HG03103 (cell line): ENCODE data around the gene TRIM71.
"Not testable (repeated sequence)": the region's sequence is repeated elsewhere in the genome, so short reads cannot be mapped to it uniquely, and the experiment has no call there.

Source experiments
- ATAC-seq: cut with Tn5 transposase; IDR thresholded peaks from one replicate; pipeline ENCODE4 v1.9.1; 2021; ENCODE audit warnings: low read depth; ENCODE audit not compliant: unreplicated experiment

Gene TRIM71

DNA sequence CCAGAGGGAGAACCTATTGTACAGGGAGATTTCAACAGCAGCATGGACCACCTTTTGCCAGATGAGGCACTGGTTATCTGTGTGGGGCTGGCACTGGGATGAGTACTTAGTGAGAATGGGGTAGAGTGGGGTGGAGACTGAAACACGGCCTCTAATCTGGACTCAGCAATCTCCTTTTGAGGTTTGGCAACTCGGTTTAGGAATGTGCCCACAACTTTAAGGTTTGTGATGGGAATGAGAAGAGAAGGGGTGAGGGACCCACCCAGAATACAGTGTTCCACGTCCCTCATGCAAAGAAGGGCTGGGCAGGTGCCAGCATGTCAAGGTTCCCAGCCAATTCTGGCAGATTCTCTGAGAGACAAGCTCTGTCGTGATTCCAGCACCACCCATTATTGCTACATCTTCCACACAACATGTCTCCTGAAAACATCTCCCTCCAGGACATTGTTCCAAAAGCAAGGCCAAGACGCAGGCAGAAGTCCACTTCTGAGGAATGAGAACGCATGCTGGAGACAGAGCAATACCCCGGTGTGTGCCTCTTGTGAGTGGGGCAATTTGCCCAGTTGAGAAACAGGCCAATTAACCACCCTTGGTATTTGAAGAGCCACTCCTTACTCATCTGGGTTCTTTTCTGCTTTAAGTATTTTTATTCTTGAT, 96.1 kb downstream of the TRIM71 start:
- ATAC-seq = no peak

DNA sequence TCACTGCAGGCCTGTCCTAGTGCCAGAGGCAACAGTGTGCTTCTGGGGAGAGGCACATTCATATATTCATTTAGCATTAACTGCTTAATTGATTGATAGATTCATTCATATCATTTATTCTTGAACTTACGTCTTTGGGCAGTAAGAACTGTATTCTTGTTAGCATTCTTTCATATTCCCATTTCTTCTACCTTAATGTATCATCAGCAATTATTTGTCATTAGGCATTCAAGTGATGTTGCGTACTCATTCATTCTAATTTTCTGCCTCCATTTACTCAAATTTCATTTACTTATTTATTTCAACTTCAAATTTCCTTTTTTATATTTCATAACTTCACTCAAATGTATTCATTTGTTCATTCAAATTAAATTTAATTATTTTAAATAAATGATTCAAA, 102.1 kb downstream of the TRIM71 start:
- no peak for ATAC-seq

DNA sequence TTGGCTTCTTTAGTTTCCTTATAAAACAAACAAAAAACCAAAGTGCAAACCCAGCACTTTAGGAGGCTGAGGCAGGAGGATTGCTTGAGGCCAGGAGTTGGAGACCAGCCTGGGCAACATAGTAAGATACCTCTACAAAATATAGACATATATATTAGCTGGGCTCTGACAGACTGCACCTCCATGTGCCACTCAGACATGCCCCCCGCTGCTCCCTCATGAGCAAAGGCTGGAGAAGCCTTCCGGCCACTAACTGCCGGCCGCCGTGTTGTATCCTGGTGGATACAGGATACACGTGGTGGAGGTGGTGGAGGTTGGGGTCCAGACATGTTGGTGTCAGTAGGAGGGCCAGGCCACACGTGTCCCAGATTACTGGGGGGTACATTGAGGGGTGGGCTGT, 104.3 kb downstream of the TRIM71 start:
- ATAC-seq = no peak

DNA sequence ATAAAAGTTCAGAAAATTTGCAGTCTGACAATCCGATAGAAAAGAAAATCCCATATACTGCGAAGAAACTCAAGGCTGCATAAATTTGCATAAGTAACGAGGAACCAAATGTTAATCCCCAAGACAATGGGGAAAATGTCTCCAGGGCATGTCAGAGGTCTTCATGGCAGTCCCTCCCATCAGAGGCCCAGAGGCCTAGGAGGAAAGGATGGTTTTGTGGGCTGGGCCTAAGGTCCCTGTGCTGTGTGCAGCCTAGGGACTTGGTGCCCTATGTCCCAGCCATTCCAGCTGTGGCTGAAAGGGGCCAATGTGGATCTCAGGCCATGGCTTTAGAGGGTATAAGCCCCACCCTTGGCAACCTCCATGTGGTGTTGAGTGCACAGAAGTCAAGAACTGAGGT, 112.4 kb downstream of the TRIM71 start:
- no peak for ATAC-seq

DNA sequence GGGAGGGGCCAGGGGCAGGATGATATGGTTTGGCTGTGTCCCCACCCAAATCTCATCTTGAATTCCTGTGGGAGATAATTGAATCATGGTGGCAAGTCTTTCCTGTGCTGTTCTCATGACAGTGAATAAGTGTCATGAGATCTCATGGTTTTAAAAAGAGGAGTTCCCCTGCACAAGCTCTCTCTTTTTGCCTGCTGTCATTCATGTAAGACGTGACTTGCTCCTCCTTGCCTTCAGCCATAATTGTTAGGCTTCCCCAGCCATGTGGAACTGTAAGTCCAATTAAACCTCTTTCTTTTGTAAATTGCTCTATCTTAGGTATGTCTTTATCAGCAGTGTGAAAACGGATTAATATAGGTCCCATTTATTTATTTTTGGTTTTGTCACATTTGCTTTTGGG, 113.5 kb downstream of the TRIM71 start:
- ATAC-seq = not testable (repeated sequence)

DNA sequence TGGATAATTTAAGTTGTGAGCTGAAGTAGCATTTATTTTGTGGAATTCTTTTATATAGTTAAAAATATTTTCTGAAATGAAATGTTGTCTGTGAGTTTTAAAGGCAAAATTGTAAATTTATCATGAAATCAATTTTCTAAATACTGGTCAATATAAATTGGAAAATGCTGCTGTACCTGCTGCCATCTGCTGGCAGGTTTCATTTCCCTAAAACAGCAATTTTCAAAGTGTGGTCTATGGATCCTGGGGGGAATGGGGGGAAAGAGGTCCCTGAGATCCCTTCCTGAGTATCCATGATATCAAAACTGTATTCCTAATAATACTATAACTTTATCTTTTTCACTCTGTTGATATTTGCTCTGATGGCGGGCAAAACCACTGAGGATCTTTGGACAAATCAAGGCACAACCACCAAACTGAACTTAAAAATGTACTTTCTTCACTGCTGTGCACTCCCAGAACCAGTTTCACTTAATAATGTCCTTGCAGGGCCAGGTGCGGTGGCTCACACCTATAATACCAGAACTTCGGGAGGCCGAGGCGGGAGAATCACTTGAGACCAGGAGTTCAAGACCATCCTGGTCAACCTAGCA, 116.4 kb downstream of the TRIM71 start:
- no peak for ATAC-seq

DNA sequence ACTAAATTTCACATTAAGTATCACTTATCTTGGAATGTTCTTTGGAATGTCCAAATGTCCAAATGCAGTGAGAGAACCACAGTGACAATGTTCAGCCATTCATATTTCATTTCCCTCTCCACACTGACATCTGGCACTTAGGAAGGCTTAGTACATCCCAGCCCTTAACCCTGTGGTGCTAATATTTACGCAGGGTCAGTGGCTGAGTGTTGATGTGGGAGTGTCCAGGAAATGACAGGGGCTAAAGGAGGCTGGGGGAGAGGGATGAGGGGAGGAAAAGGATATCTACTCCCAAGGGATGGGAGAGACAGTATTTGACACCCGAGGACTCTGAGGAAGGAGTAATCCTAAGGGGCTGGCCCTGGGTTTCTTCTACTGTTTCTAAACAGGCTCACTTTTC, 119.5 kb downstream of the TRIM71 start:
- ATAC-seq = no peak

DNA sequence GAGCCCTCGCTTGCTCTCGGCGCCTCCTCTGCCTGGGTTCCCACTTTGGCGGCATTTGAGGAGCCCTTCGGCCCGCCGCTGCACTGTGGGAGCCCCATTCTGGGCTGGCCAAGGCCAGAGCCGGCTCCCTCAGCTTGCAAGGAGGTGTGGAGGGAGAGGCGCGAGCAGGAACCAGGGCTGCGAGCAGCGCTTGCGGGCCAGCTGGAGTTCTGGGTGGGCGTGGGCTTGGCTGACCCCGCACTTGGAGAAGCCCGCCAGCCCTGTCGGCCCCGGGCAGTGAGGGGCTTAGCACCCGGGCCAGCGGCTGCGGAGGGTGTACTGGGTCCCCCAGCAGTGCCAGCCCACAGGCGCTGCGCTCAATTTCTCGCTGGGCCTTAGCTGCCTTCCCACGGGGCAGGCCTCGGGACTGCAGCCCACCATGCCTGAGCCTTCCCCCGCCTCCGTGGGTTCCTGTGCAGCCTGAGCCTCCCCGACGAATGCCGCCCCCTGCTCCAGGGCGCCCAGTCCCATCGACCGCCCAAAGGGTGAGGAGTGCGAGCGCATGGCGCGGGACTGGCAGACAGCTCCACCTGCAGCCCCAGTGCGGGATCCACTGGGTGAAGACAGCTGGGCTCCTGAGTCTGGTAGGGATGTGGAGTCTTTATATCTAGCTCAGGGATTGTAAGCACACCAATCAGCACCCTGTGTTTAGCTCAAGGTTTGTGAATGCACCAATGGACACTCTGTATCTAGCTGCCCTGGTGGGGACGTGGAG, 121.9 kb downstream of the TRIM71 start:
- ATAC-seq = not testable (repeated sequence)

DNA sequence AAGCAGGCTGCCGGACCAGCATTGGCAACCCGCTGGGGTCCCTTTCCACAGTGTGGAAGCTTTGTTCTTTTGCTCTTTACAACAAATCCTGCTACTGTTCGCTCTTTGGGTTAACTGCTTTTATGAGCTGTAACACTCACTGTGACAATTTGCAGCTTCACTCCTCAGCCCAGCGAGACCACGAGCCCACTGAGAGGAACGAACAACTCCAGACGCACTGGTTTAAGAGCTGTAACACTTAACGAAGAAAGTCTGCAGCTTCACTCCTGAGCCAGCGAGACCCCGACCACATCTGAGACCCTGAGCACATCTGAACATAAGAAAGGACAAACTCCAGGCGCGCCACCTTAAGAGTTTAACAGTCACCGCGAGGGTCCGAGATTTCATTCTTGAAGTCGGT, 122.9 kb downstream of the TRIM71 start:
- ATAC-seq = no peak

DNA sequence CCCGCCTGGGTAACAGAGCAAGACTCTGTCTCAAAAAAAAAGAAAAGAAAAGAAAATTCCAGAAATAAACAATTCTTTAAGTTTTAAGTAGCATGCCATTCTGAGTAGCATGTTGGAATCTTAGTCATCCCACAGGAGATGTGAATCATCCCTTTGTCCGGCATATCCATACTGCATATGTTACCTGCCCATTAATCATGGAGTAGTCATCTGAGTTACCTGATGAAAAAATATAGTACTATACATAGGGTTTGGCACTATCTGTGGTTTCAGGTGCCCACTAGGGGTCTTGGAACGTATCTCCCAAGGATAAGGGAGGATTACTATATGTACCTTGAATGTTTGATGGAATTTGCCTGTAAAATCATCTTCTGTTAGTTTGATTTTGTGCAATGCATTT, 127.3 kb downstream of the TRIM71 start:
- no peak for ATAC-seq

DNA sequence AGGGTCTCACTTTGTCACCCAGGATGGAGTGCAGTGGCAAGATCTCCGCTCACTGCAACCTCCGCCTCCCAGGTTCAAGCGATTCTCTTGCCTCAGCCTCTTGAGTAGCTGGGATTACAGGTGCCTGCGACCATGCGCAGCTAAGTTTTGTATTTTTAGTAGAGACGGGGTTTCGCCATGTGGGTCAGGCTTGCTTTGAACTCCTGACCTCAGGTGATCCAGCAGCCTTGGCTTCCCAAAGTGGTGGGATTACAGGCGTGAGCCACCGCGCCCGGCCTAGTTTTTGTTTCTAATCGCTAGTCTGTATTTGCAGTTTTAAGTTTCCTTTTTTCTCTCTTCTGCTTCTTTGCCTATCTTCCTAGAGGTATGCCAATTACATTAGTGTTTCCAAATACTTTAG, 127.8 kb downstream of the TRIM71 start:
- not testable (repeated sequence) for ATAC-seq

DNA sequence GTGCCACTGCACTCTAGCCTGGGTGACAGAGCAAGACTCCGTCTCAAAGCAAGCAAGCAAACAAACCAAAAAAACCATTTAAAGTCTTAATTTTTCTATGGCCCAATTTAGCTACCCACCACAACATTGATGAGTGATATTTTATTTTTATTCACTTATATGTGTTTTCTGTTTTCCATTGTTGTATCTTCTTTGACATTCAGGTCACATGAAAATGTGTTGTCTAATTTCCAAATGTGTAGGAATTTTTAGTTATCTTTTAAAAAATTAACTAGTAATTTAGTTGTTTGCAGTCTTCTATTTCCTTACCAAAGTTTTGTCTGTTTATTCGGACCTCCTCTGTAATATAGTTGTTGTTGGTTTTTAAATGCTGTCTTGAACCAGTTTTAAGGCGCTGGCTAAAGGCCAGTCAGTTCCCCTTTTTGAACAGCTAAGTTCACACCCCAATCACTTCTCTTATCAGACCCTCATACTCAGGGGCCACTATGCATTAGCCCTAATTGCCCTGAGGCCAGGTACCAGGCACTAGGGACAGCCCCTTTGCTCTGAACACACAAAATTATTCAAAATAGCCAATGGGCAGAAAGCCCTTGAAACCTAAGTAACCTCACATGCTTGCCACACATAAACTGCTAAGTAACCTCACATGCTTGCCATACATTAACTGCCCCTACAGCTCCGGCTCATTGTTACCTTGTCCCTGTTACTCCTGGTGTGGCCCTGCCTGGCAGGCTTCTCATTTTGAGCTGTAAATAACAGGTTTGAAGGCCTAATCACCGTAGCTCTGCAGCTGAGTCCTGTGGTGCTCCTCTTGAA, 129.4 kb downstream of the TRIM71 start:
- no peak for ATAC-seq
